GM23248 (cell line): ENCODE results near the gene RALA. TPM values are rescaled to one million over a fixed set of nuclear protein-coding genes. Genes with fewer than 3 reads are reported as not detected.
A peak's percentile ranks its signal among the peaks of the same experiment; 100 is the strongest.

ENCODE experiments used
- DNase-seq: peaks from one replicate; pipeline ENCODE4 v3.0.0-alpha.2; 2015
- H2AFZ ChIP-seq: fragments of 200-600 bp; sonication (generic); 2 replicates; pipeline ENCODE4 v1.6.1; 2016; ENCODE audit warnings: antibody characterized with exemption
- H3F3A ChIP-seq: fragments of 200-600 bp; sonication (generic); 2 replicates; pipeline ENCODE4 v1.6.1; 2016; ENCODE audit warnings: mild to moderate bottlenecking, antibody characterized with exemption, mixed run types; ENCODE audit not compliant: insufficient read depth
- H3K27ac ChIP-seq: fragments of 200-600 bp; sonication (generic); 2 replicates; pipeline ENCODE4 v1.5.1; 2016; ENCODE audit warnings: mild to moderate bottlenecking
- H3K27me3 ChIP-seq: fragments of 200-600 bp; sonication (generic); replicated peaks from 2 replicates; pipeline ENCODE4 v1.6.1; 2016; ENCODE audit warnings: mild to moderate bottlenecking; ENCODE audit not compliant: insufficient read depth
- H3K36me3 ChIP-seq: fragments of 200-600 bp; sonication (generic); 2 replicates; pipeline ENCODE4 v1.6.1; 2016; ENCODE audit warnings: low read depth, mild to moderate bottlenecking
- H3K4me1 ChIP-seq: fragments of 200-600 bp; sonication (generic); 2 replicates; pipeline ENCODE4 v1.6.1; 2016; ENCODE audit warnings: mild to moderate bottlenecking; ENCODE audit not compliant: insufficient read depth
- H3K4me2 ChIP-seq: fragments of 200-600 bp; sonication (generic); one replicate; pipeline ENCODE4 v1.6.1; 2016; ENCODE audit warnings: mild to moderate bottlenecking; ENCODE audit not compliant: unreplicated experiment
- H3K4me3 ChIP-seq: fragments of 200-600 bp; sonication (generic); 2 replicates; pipeline ENCODE4 v1.5.1; 2016; ENCODE audit warnings: mild to moderate bottlenecking
- H3K79me2 ChIP-seq: fragments of 200-600 bp; sonication (generic); 2 replicates; pipeline ENCODE4 v1.6.1; 2016; ENCODE audit warnings: mild to moderate bottlenecking; ENCODE audit not compliant: insufficient read depth
- H3K9ac ChIP-seq: fragments of 200-600 bp; sonication (generic); 2 replicates; pipeline ENCODE4 v1.6.1; 2016; ENCODE audit warnings: mild to moderate bottlenecking
- H3K9me2 ChIP-seq: fragments of 200-600 bp; sonication (generic); 2 replicates; pipeline ENCODE4 v1.6.1; 2016; ENCODE audit warnings: mixed run types, mild to moderate bottlenecking, moderate library complexity; ENCODE audit not compliant: insufficient read depth
- H3K9me3 ChIP-seq: fragments of 200-600 bp; sonication (generic); one replicate; pipeline ENCODE4 v1.6.1; 2017; ENCODE audit warnings: low read depth
- H4K20me1 ChIP-seq: fragments of 200-600 bp; sonication (generic); 2 replicates; pipeline ENCODE4 v1.6.0; 2016; ENCODE audit not compliant: insufficient read depth
- EZH2 ChIP-seq: fragments of 200-600 bp; sonication (generic); IDR thresholded peaks from 2 replicates; pipeline ENCODE4 v1.6.1; 2018; ENCODE audit warnings: antibody characterized with exemption, mild to moderate bottlenecking; ENCODE audit not compliant: insufficient read depth, poor library complexity, severe bottlenecking
- EZH2phosphoT487 ChIP-seq: fragments of 200-600 bp; sonication (generic); IDR thresholded peaks from 2 replicates; pipeline ENCODE4 v1.6.1; 2018; ENCODE audit warnings: antibody characterized with exemption, moderate library complexity, mild to moderate bottlenecking, low read depth; ENCODE audit not compliant: insufficient read depth
- whole genome bisulfite sequencing, 2 experiments: methylation state at CpG; one replicate each; pipeline ENCODE4 v1.1.6; 2015 to 2017; ENCODE audit warnings: low lambda C conversion rate in 2 of 2, low coverage in 1 of 2; ENCODE audit errors: missing lambda C conversion rate in 2 of 2; 5-methylcytosine and 5-hydroxymethylcytosine counted together
- in situ Hi-C: fragments of 300-500 bp; cut with MboI; formaldehyde crosslinking; loops from 2 replicates; pipeline ENCODE4 v1.15.0; 2020
- polyA plus RNA-seq: library from polyadenylated mRNA; unstranded; fragments of >200 nt; fragmentation: Nextera tagmentation; extraction: Ambion mirVana; gene quantifications from 2 replicates; pipeline ENCODE4 v1.2.1, GENCODE V29; 2016
- total RNA-seq: library from RNA; depleted of rRNA; stranded (reverse); fragments of >200 nt; shearing (Covaris generic); gene quantifications from 2 replicates; pipeline ENCODE4 v1.2.3, GENCODE V29; 2014

RALA gene
- total and polyA plus RNA-seq, 2 experiments from 2014 or later = 21.7 to 82.8 TPM

GRCh38 chr7:39602351-39602750, 21.0 kb upstream of the RALA start:
- Histone ChIP-seq H3K9me2 (no peaks in the 10 kb centered on the region), H4K20me1 (no peaks in the 10 kb centered on the region), H3K9me3 (no peaks in the 10 kb centered on the region), H3K9ac (no peak overlapping the region), H3K4me2 (peak overlapping the region; percentile 57), H2AFZ (peak overlapping the region; percentile 32; the same call in 1 of the 2 replicates), H3F3A (peaks cover 28% of the 10 kb centered on the region), H3K36me3 (no peaks in the 10 kb centered on the region), H3K4me3 (peak overlapping the region; percentile 30), H3K27me3 (no peaks in the 10 kb centered on the region), H3K27ac (peak overlapping the region; percentile 36), H3K4me1 (peaks cover 56% of the 10 kb centered on the region), H3K79me2 (no peaks in the 10 kb centered on the region)
- WGBS, 2 experiments = 0 to 11% methylated on average over 2 of the region's 2 CpGs
- peak; percentile 64 for DNase-seq
- in situ Hi-C loops = no loop called here
- TF ChIP-seq EZH2 = no peak
- TF ChIP-seq EZH2phosphoT487 = no peak

GRCh38 chr7:39603924-39604323, 19.4 kb upstream of the RALA start:
- Histone ChIP-seq H3K79me2 (no peaks in the 10 kb centered on the region), H3K27me3 (no peaks in the 10 kb centered on the region), H3K4me1 (peaks cover 66% of the 10 kb centered on the region), H2AFZ (no peak overlapping the region), H3K36me3 (no peaks in the 10 kb centered on the region), H3K9me2 (no peaks in the 10 kb centered on the region), H3K9me3 (no peaks in the 10 kb centered on the region), H3K4me2 (no peak overlapping the region), H3F3A (peaks cover 37% of the 10 kb centered on the region), H3K4me3 (no peak overlapping the region), H3K9ac (no peak overlapping the region), H3K27ac (no peak overlapping the region), H4K20me1 (no peaks in the 10 kb centered on the region)
- TF ChIP-seq EZH2 (no peak), EZH2phosphoT487 (no peak)
- DNase-seq = no peak
- in situ Hi-C loops = no loop called here

- Histone ChIP-seq H4K20me1 (no peaks in the 10 kb centered on the region), H3K9ac (no peak overlapping the region), H2AFZ (no peak overlapping the region), H3K79me2 (no peaks in the 10 kb centered on the region), H3K4me1 (peaks cover 77% of the 10 kb centered on the region), H3K4me2 (no peak overlapping the region), H3K27me3 (no peaks in the 10 kb centered on the region), H3K4me3 (no peak overlapping the region), H3K36me3 (no peaks in the 10 kb centered on the region), H3K9me3 (no peaks in the 10 kb centered on the region), H3K27ac (peak overlapping the region; percentile 55), H3F3A (peaks cover 39% of the 10 kb centered on the region), H3K9me2 (no peaks in the 10 kb centered on the region)
- 81 to 93% methylated on average over 1 of the region's 1 CpG for WGBS, 2 experiments
- TF ChIP-seq EZH2 (no peak), EZH2phosphoT487 (no peak)
- peak; percentile 50 for DNase-seq
- in situ Hi-C loops = no loop called here
Observed at GRCh38 chr7:39605087-39605486, 18.3 kb upstream of the RALA start.

DNA sequence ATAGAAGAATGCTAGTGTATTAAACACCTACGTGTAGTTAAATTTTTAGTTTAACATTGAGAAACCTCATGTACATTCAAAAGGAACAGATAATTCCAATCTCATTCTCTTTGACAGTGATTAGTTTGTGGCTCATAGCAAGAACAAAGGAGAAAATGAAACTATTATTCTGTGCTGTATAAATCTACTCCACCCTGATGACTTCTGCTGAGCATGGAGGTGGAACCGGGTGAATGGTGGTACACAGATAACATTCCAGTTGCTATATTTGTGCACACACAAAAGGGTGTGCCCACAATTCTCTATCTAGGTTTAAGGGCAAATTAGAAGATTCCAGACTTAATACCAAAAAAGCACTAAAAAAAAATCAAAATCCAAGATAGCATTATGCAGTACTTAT, 17.0 kb upstream of the RALA start:
- Histone ChIP-seq H3K4me1 (peaks cover 73% of the 10 kb centered on the region), H3K4me3 (no peak overlapping the region), H2AFZ (no peak overlapping the region), H3F3A (peaks cover 39% of the 10 kb centered on the region), H4K20me1 (no peaks in the 10 kb centered on the region), H3K4me2 (no peak overlapping the region), H3K79me2 (no peaks in the 10 kb centered on the region), H3K27me3 (no peaks in the 10 kb centered on the region), H3K27ac (peak overlapping the region; percentile 55), H3K36me3 (no peaks in the 10 kb centered on the region), H3K9me3 (no peaks in the 10 kb centered on the region), H3K9ac (no peak overlapping the region), H3K9me2 (no peaks in the 10 kb centered on the region)
- in situ Hi-C loops = no loop called here
- 69 to 79% methylated on average over 2 of the region's 2 CpGs for WGBS, 2 experiments
- no peak for DNase-seq
- TF ChIP-seq EZH2 = no peak
- TF ChIP-seq EZH2phosphoT487 = no peak

DNA sequence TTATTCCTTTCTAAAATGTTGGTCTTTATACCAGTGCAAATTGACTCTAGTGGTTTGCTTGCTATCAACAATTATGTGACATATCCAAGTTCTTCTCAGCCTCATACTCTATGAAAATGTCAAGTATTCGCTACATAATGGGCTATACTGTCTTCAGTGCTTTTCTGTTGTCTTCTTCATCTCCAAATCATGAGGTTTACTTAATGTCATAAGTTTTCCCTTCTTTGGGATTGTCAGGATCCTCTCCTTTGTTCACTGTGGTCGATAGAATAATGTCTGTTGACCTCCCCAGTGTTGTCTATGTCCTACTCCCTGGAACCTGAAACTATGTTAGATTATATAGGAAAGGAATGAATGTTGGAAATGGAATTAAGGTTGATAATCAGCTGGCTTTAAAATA, 16.4 kb upstream of the RALA start:
- no peaks in the 10 kb centered on the region for H3K27me3 ChIP-seq
- H3K9ac ChIP-seq = no peak overlapping the region
- H3K4me3 ChIP-seq = no peak overlapping the region
- in situ Hi-C loops = no loop called here
- TF ChIP-seq EZH2phosphoT487 = no peak
- no peak for TF ChIP-seq EZH2
- H3K36me3 ChIP-seq = no peaks in the 10 kb centered on the region
- H3K27ac ChIP-seq = 0 out of 2 replicates have a peak overlapping the region, but pooled peaks have one; percentile 55
- H3K79me2 ChIP-seq = no peaks in the 10 kb centered on the region
- H2AFZ ChIP-seq = no peak overlapping the region
- H3K4me2 ChIP-seq = no peak overlapping the region
- H3K9me2 ChIP-seq = no peaks in the 10 kb centered on the region
- peaks cover 69% of the 10 kb centered on the region for H3K4me1 ChIP-seq
- H4K20me1 ChIP-seq = no peaks in the 10 kb centered on the region
- DNase-seq = no peak
- H3F3A ChIP-seq = peaks cover 36% of the 10 kb centered on the region
- H3K9me3 ChIP-seq = no peaks in the 10 kb centered on the region
- 92 to 97% methylated on average over 2 of the region's 2 CpGs for WGBS, 2 experiments
